ENCODE measurements around the gene IRF2BP2. TPM values are rescaled to one million over a fixed set of nuclear protein-coding genes. Genes with fewer than 3 reads are reported as not detected.

Gene IRF2BP2
- total and polyA plus RNA-seq, 2 of the 13 experiments (the other 11 are each of a cell fraction or from before 2014, with no cell fraction given): 140 to 147 TPM

DNA sequence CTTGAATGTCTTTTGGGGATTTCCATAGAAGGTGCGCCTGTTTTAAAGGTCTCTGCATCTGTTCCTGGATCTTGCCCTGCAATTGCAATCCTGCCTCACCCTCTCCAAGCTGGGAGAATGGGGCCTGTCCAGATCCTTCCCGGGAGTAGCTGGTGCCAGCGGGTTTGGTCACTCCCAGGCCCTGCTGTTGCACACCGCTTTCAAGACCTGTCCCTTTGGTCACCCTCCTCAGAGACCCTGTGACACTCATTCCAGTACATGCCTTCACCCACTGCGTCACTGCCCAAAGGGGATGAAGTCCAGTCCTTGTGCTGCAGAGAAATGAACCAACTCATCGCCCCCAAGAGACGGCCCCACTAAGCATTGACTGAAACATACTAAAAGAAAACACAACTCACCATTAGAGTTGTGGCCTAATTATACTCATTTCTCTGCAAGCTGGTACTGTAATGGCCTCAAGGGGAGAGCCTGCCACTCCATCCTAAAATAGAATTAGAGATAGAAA lies 1.9 kb upstream of the IRF2BP2 start (continued):
- TF ChIP-seq FOXK1 (CRISPR knock-in tag; IDR thresholded peaks at IDR 0.05; ENCODE audit: borderline replicate concordance, low read depth) (no peak), TOPORS (CRISPR knock-in tag; IDR thresholded peaks at IDR 0.05) (peak; percentile 62), GFI1 (CRISPR knock-in tag; IDR thresholded peaks at IDR 0.05; ENCODE audit: borderline replicate concordance) (no peak), NR2F2 (IDR thresholded peaks at IDR 0.05; ENCODE audit: borderline replicate concordance, low read depth) (no peak), JDP2 (CRISPR knock-in tag; IDR thresholded peaks at IDR 0.05; ENCODE audit: borderline replicate concordance) (no peak), ZNF879 (CRISPR knock-in tag; IDR thresholded peaks at IDR 0.05) (no peak), NRL (CRISPR knock-in tag; IDR thresholded peaks at IDR 0.05; ENCODE audit: borderline replicate concordance) (no peak), JUNB (CRISPR knock-in tag; IDR thresholded peaks at IDR 0.05; ENCODE audit: borderline replicate concordance) (peak; percentile 49; the same call in 1 of the 2 replicates), ZNF333 (CRISPR knock-in tag; IDR thresholded peaks at IDR 0.05; ENCODE audit: borderline replicate concordance) (0 out of 2 replicates have a peak, but pooled peaks have one; percentile 24), HOXD1 (CRISPR knock-in tag; IDR thresholded peaks at IDR 0.05) (no peak), MBD4 (IDR thresholded peaks at IDR 0.05; ENCODE audit: borderline replicate concordance, low read length) (no peak), CBX5 (CRISPR knock-in tag; IDR thresholded peaks at IDR 0.05; ENCODE audit: borderline replicate concordance) (peak; percentile 38; the same call in 1 of the 2 replicates), ZNF768 (CRISPR knock-in tag; IDR thresholded peaks at IDR 0.05) (peak; percentile 30; the same call in 1 of the 2 replicates), SIX4 (CRISPR knock-in tag; IDR thresholded peaks at IDR 0.05) (no peak), FOXP1 (IDR thresholded peaks at IDR 0.05) (no peak), FOXP1 (CRISPR knock-in tag; IDR thresholded peaks at IDR 0.05) (peak; percentile 25; the same call in 1 of the 2 replicates), ZNF546 (CRISPR knock-in tag; conservative IDR thresholded peaks at IDR 0.05) (0 out of 2 replicates have a peak, but pooled peaks have one; percentile 56)
- TF ChIP-seq, protein P1, sequence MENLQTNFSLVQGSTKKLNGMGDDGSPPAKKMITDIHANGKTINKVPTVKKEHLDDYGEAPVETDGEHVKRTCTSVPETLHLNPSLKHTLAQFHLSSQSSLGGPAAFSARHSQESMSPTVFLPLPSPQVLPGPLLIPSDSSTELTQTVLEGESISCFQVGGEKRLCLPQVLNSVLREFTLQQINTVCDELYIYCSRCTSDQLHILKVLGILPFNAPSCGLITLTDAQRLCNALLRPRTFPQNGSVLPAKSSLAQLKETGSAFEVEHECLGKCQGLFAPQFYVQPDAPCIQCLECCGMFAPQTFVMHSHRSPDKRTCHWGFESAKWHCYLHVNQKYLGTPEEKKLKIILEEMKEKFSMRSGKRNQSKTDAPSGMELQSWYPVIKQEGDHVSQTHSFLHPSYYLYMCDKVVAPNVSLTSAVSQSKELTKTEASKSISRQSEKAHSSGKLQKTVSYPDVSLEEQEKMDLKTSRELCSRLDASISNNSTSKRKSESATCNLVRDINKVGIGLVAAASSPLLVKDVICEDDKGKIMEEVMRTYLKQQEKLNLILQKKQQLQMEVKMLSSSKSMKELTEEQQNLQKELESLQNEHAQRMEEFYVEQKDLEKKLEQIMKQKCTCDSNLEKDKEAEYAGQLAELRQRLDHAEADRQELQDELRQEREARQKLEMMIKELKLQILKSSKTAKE (CRISPR knock-in tag; IDR thresholded peaks at IDR 0.05; ENCODE audit: borderline replicate concordance): no peak
- TF ChIP-seq, protein P2, sequence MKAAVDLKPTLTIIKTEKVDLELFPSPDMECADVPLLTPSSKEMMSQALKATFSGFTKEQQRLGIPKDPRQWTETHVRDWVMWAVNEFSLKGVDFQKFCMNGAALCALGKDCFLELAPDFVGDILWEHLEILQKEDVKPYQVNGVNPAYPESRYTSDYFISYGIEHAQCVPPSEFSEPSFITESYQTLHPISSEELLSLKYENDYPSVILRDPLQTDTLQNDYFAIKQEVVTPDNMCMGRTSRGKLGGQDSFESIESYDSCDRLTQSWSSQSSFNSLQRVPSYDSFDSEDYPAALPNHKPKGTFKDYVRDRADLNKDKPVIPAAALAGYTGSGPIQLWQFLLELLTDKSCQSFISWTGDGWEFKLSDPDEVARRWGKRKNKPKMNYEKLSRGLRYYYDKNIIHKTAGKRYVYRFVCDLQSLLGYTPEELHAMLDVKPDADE (CRISPR knock-in tag; IDR thresholded peaks at IDR 0.05): no peak
- TF ChIP-seq, protein P3, sequence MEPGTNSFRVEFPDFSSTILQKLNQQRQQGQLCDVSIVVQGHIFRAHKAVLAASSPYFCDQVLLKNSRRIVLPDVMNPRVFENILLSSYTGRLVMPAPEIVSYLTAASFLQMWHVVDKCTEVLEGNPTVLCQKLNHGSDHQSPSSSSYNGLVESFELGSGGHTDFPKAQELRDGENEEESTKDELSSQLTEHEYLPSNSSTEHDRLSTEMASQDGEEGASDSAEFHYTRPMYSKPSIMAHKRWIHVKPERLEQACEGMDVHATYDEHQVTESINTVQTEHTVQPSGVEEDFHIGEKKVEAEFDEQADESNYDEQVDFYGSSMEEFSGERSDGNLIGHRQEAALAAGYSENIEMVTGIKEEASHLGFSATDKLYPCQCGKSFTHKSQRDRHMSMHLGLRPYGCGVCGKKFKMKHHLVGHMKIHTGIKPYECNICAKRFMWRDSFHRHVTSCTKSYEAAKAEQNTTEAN (CRISPR knock-in tag; conservative IDR thresholded peaks at IDR 0.05): peak; percentile 35; the same call in 1 of the 2 replicates
- TF ChIP-seq, protein P4, sequence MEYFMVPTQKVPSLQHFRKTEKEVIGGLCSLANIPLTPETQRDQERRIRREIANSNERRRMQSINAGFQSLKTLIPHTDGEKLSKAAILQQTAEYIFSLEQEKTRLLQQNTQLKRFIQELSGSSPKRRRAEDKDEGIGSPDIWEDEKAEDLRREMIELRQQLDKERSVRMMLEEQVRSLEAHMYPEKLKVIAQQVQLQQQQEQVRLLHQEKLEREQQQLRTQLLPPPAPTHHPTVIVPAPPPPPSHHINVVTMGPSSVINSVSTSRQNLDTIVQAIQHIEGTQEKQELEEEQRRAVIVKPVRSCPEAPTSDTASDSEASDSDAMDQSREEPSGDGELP (IDR thresholded peaks at IDR 0.05; ENCODE audit: borderline replicate concordance, low read depth): no peak
- TF ChIP-seq, protein P5, sequence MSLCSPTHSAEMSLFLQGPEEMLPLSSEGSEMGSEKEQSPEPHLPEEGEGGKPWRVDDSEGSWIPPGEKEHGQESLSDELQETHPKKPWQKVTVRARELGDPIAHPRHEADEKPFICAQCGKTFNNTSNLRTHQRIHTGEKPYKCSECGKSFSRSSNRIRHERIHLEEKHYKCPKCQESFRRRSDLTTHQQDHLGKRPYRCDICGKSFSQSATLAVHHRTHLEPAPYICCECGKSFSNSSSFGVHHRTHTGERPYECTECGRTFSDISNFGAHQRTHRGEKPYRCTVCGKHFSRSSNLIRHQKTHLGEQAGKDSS (CRISPR knock-in tag; IDR thresholded peaks at IDR 0.05; ENCODE audit: borderline replicate concordance, low read depth): peak; percentile 68; the same call in 1 of the 2 replicates
- TF ChIP-seq, protein P6, sequence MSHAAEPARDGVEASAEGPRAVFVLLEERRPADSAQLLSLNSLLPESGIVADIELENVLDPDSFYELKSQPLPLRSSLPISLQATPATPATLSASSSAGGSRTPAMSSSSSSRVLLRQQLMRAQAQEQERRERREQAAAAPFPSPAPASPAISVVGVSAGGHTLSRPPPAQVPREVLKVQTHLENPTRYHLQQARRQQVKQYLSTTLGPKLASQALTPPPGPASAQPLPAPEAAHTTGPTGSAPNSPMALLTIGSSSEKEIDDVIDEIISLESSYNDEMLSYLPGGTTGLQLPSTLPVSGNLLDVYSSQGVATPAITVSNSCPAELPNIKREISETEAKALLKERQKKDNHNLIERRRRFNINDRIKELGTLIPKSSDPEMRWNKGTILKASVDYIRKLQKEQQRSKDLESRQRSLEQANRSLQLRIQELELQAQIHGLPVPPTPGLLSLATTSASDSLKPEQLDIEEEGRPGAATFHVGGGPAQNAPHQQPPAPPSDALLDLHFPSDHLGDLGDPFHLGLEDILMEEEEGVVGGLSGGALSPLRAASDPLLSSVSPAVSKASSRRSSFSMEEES (CRISPR knock-in tag; IDR thresholded peaks at IDR 0.05): no peak; the same call in 1 of the 2 replicates

All from HepG2 (cell line).